IMR-90 (cell line): ENCODE data around the gene FOXC1. TPM values are rescaled to one million over a fixed set of nuclear protein-coding genes. Genes with fewer than 3 reads are reported as not detected.
A peak's percentile ranks its signal among the peaks of the same experiment; 100 is the strongest.

Experiments
- ATAC-seq: fragments of 200-7000 bp; cut with Tn5 transposase; 2 replicates; pipeline ENCODE4 v1.9.1; 2020; ENCODE audit warnings: low read depth, mild to moderate bottlenecking, moderate library complexity
- BruUV-seq: library from RNA; stranded (reverse); fragments of 400-500 nt; replicated peaks from 2 replicates; lab custom pipeline; 2021; lab: Mats Ljungman, UMichigan
- CTCF ChIA-PET: fragments of 300-600 bp; formaldehyde crosslinking; extraction: SDS; loops from one replicate; lab custom pipeline; 2021; ENCODE audit warnings: antibody characterized with exemption; lab: Yijun Ruan, JAX
- POLR2A ChIA-PET: fragments of 300-600 bp; sonication (Branson Sonifier 250); formaldehyde crosslinking; loops from one replicate; lab custom pipeline; 2022; ENCODE audit warnings: antibody characterized with exemption; ENCODE audit not compliant: unreplicated experiment; lab: Charles Lee
- DNase-seq: peaks from one replicate; pipeline ENCODE4 v3.0.0; 2013
- H2AFZ ChIP-seq: replicated peaks from 2 replicates; pipeline ENCODE3; 2013; ENCODE audit warnings: low read length, mild to moderate bottlenecking; ENCODE audit not compliant: poor library complexity
- H2AK5ac ChIP-seq: 2 replicates; pipeline ENCODE4 v1.6.1; 2013; ENCODE audit warnings: low read depth, low read length, inconsistent platforms
- H2AK9ac ChIP-seq: replicated peaks from 2 replicates; pipeline ENCODE3; 2013; ENCODE audit warnings: mild to moderate bottlenecking, low read depth, low read length, moderate library complexity; ENCODE audit not compliant: poor library complexity
- H2BK120ac ChIP-seq: 2 replicates; pipeline ENCODE4 v1.6.1; 2013; ENCODE audit warnings: low read depth, low read length, inconsistent platforms
- H2BK15ac ChIP-seq: 3 replicates; pipeline ENCODE4 v1.6.1; 2013; ENCODE audit warnings: low read depth, low read length, inconsistent platforms
- H2BK20ac ChIP-seq: 2 replicates; pipeline ENCODE4 v1.6.1; 2013; ENCODE audit warnings: low read depth, mild to moderate bottlenecking, inconsistent platforms, low read length, moderate library complexity
- H2BK5ac ChIP-seq: 2 replicates; pipeline ENCODE4 v1.6.1; 2013; ENCODE audit warnings: mild to moderate bottlenecking, low read depth, low read length, inconsistent platforms; ENCODE audit not compliant: poor library complexity, severe bottlenecking
- H3K14ac ChIP-seq: replicated peaks from 2 replicates; pipeline ENCODE4 v1.6.1; 2013; ENCODE audit warnings: low read depth, low read length, inconsistent platforms
- H3K18ac ChIP-seq: 2 replicates; pipeline ENCODE4 v1.6.1; 2013; ENCODE audit warnings: low read depth, low read length, control low read depth
- H3K23ac ChIP-seq: 2 replicates; pipeline ENCODE4 v1.6.1; 2013; ENCODE audit warnings: low read depth, low read length, inconsistent platforms
- H3K27ac ChIP-seq: 2 replicates; pipeline ENCODE4 v1.5.1; 2013; ENCODE audit warnings: mild to moderate bottlenecking, control low read depth, low read length; ENCODE audit not compliant: insufficient read depth
- H3K27me3 ChIP-seq: 2 replicates; pipeline ENCODE4 v1.6.1; 2013; ENCODE audit warnings: low read length; ENCODE audit not compliant: control insufficient read depth, insufficient read depth
- H3K36me3 ChIP-seq: 2 replicates; pipeline ENCODE4 v1.6.1; 2013; ENCODE audit warnings: low read length, mixed read lengths; ENCODE audit not compliant: control insufficient read depth, insufficient read depth
- H3K4ac ChIP-seq: 2 replicates; pipeline ENCODE4 v1.6.1; 2013; ENCODE audit warnings: low read depth, low read length, inconsistent platforms
- H3K4me1 ChIP-seq: 2 replicates; pipeline ENCODE4 v1.6.1; 2013; ENCODE audit warnings: low read length, mixed read lengths; ENCODE audit not compliant: control insufficient read depth, insufficient read depth
- H3K4me2 ChIP-seq: 2 replicates; pipeline ENCODE4 v1.6.1; 2013; ENCODE audit warnings: low read depth, mild to moderate bottlenecking, control low read depth, low read length, moderate library complexity
- H3K4me3 ChIP-seq: 2 replicates; pipeline ENCODE4 v1.5.1; 2013; ENCODE audit warnings: low read depth, mild to moderate bottlenecking, control low read depth, low read length, moderate library complexity; ENCODE audit not compliant: insufficient read depth
- H3K56ac ChIP-seq: 2 replicates; pipeline ENCODE4 v1.6.1; 2013; ENCODE audit warnings: low read length, inconsistent platforms; ENCODE audit not compliant: insufficient read depth; ENCODE audit errors: extremely low read depth
- H3K79me1 ChIP-seq, 2 experiments: 2 replicates each; pipeline ENCODE4 v1.6.1; 2013; ENCODE audit warnings: low read length in 2 of 2, inconsistent platforms in 1 of 2, low read depth in 1 of 2
- H3K9ac ChIP-seq: 2 replicates; pipeline ENCODE4 v1.6.1; 2013; ENCODE audit warnings: low read depth, low read length, control low read depth
- H3K9me1 ChIP-seq: 2 replicates; pipeline ENCODE4 v1.6.1; 2013; ENCODE audit warnings: low read length, inconsistent platforms; ENCODE audit not compliant: insufficient read depth
- H3K9me3 ChIP-seq: 2 replicates; pipeline ENCODE4 v1.6.1; 2013; ENCODE audit warnings: low read length; ENCODE audit not compliant: control insufficient read depth, insufficient read depth
- H4K20me1 ChIP-seq: 2 replicates; pipeline ENCODE4 v1.6.1; 2013; ENCODE audit warnings: low read length, inconsistent platforms; ENCODE audit not compliant: insufficient read depth
- H4K5ac ChIP-seq: 2 replicates; pipeline ENCODE4 v1.6.1; 2013; ENCODE audit warnings: mild to moderate bottlenecking, low read depth, low read length, control low read depth
- H4K8ac ChIP-seq, 2 experiments: 2 replicates each; pipeline ENCODE4 v1.6.1; 2013; ENCODE audit warnings: low read depth in 2 of 2, low read length in 2 of 2, control low read depth in 1 of 2, inconsistent platforms in 1 of 2
- H4K91ac ChIP-seq: 2 replicates; pipeline ENCODE4 v1.6.1; 2013; ENCODE audit warnings: low read depth, low read length, inconsistent platforms; ENCODE audit not compliant: insufficient read depth
- BHLHE40 ChIP-seq: fragments of 150-350 bp; IDR thresholded peaks from 2 replicates; pipeline ENCODE4 v1.6.1; 2016; ENCODE audit warnings: mild to moderate bottlenecking, low read depth, low read length
- CEBPB ChIP-seq: IDR thresholded peaks from 2 replicates; pipeline ENCODE4 v1.6.1; 2012; ENCODE audit warnings: low read depth, low read length, improper control_type of control experiment
- CTCF ChIP-seq: conservative IDR thresholded peaks from 2 replicates; pipeline ENCODE4 v1.5.1; 2012; ENCODE audit warnings: mild to moderate bottlenecking, low read depth, low read length, improper control_type of control experiment
- FOS ChIP-seq: fragments of 150-350 bp; IDR thresholded peaks from 2 replicates; pipeline ENCODE4 v1.6.1; 2016; ENCODE audit warnings: low read depth, low read length
- MAFK ChIP-seq: IDR thresholded peaks from 2 replicates; pipeline ENCODE4 v1.6.1; 2012; ENCODE audit warnings: low read depth, low read length, improper control_type of control experiment
- MAZ ChIP-seq: IDR thresholded peaks from 2 replicates; pipeline ENCODE4 v1.6.1; 2012; ENCODE audit warnings: low read depth, mild to moderate bottlenecking, low read length, improper control_type of control experiment, moderate library complexity, borderline replicate concordance
- MXI1 ChIP-seq: IDR thresholded peaks from 2 replicates; pipeline ENCODE4 v1.6.1; 2012; ENCODE audit warnings: low read depth, mild to moderate bottlenecking, low read length, moderate library complexity, borderline replicate concordance
- NFE2L2 ChIP-seq: fragments of 150-350 bp; IDR thresholded peaks from 2 replicates; pipeline ENCODE4 v1.6.1; 2016; ENCODE audit warnings: low read depth, mild to moderate bottlenecking, low read length
- POLR2A ChIP-seq: IDR thresholded peaks from 2 replicates; pipeline ENCODE4 v1.6.1; 2012; ENCODE audit warnings: mild to moderate bottlenecking, low read depth, low read length
- RAD21 ChIP-seq: IDR thresholded peaks from 2 replicates; pipeline ENCODE4 v1.6.1; 2012; ENCODE audit warnings: low read length, improper control_type of control experiment
- RCOR1 ChIP-seq: IDR thresholded peaks from 2 replicates; pipeline ENCODE4 v1.6.1; 2012; ENCODE audit warnings: mild to moderate bottlenecking, low read length, improper control_type of control experiment; ENCODE audit not compliant: insufficient replicate concordance
- RFX5 ChIP-seq: IDR thresholded peaks from 2 replicates; pipeline ENCODE4 v1.8.0; 2012; ENCODE audit warnings: low read depth, mild to moderate bottlenecking, low read length, moderate library complexity
- SMC3 ChIP-seq: fragments of 150-350 bp; IDR thresholded peaks from 2 replicates; pipeline ENCODE4 v1.6.1; 2016; ENCODE audit warnings: low read depth, mild to moderate bottlenecking, antibody characterized with exemption, low read length, moderate library complexity
- USF2 ChIP-seq: fragments of 150-350 bp; IDR thresholded peaks from 2 replicates; pipeline ENCODE4 v1.6.1; 2017; ENCODE audit warnings: mild to moderate bottlenecking, antibody characterized with exemption, low read length, low read depth
- WGBS, 2 experiments: methylation state at CpG; one replicate each; pipeline versions ENCODE4 v1.1.5 to v1.1.7; 2013; ENCODE audit warnings: missing lambda C conversion rate in 2 of 2; ENCODE audit not compliant: insufficient read length in 1 of 2; ENCODE audit errors: extremely low coverage in 2 of 2; 5-methylcytosine and 5-hydroxymethylcytosine counted together
- dilution Hi-C: fragments of 300-500 bp; cut with HindIII; formaldehyde crosslinking; loops from one replicate; pipeline ENCODE4 v1.14.3; 2018; ENCODE audit warnings: low sequenced_read_pairs; ENCODE audit not compliant: unreplicated experiment
- in situ Hi-C: fragments of 300-500 bp; cut with MboI; formaldehyde crosslinking; loops from 3 replicates; pipeline ENCODE4 v1.14.3; 2019; ENCODE audit warnings: low sequenced_read_pairs, inconsistent platforms, mixed read lengths
- intact Hi-C: fragments of 100-400 bp; cut with micrococcal nuclease; formaldehyde crosslinking; loops from 2 replicates; pipeline ENCODE4 v1.10.0; 2022
- polyA plus RNA-seq, 3 experiments: library from polyadenylated mRNA; depleted of rRNA; stranded (reverse); fragments of >200 nt; gene quantifications; 2 replicates each; pipeline ENCODE4 v1.2.3, GENCODE V29; 2012; ENCODE audit warnings: low replicate concordance in 1 of 3
- total RNA-seq: library from RNA; depleted of rRNA; stranded (reverse); fragments of >200 nt; gene quantifications from 2 replicates; pipeline ENCODE4 v1.2.3, GENCODE V29; 2012
- TF ChIP-seq, protein P1 (sequence below): fragments of 150-350 bp; IDR thresholded peaks from 2 replicates; pipeline ENCODE4 v1.6.1; 2016; ENCODE audit warnings: low read depth, mild to moderate bottlenecking, low read length, moderate library complexity, borderline replicate concordance

The FOXC1 gene
- total and polyA plus RNA-seq, 2 of the 4 experiments (the other 2 are of a cell fraction) = 1.3 to 4.0 TPM

DNA sequence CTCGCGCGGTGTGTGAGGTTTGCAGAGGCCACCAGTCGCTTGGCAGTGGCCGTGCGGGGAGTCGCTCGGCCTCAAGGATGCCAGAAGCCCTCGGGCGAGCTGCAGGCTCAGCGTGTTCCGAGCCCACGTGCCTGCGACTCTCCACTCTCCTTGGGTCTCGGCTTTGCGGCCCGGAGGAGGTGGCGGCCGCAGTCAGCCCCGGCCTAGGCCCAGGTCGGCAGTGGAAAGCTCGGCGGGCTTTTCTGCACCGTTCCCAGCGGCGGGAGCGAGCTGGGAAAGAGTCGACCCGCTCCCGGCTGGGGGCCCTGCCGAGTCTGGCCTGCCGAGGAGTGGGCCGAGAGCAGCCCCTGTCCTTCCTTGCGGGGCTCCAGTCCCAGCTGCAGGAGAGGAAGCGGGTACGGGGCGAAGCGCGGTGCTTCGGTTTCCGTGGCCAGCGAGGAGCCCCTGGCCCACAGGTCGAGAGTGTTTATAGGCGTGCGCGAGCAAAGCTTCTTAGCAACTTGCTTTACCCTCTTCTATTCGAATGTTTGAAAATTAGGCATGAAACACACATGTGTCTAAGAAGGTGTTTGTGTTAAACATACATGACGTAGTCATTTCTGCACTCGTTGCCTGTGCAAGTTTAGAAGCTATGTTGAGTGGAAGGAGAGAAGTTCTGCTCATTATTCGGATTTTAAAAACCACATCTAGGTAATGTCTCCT is 5.6 kb downstream of the FOXC1 start:
- Histone ChIP-seq H3K79me1 (peaks cover 10 to 24% of the 10 kb centered on the region in 2 experiments), H2AK5ac (no peak overlapping the region), H3K36me3 (peaks cover 15% of the 10 kb centered on the region), H3K27ac (no peak overlapping the region), H2AK9ac (no peak overlapping the region), H3K9me3 (no peaks in the 10 kb centered on the region), H2BK20ac (no peak overlapping the region), H3K18ac (no peak overlapping the region), H3K56ac (no peak overlapping the region), H3K4me1 (peaks cover 2% of the 10 kb centered on the region; the same call in 1 of the 2 replicates), H4K91ac (no peak overlapping the region), H4K20me1 (peaks cover 16% of the 10 kb centered on the region), H2BK120ac (no peak overlapping the region), H2BK5ac (no peak overlapping the region), H3K14ac (no peak overlapping the region), H3K9ac (no peak overlapping the region), H4K8ac (no peak overlapping the region), H2BK15ac (no peak overlapping the region), H3K23ac (no peak overlapping the region), H3K4me3 (peak overlapping the region; percentile 10; the same call in 1 of the 2 replicates), H3K27me3 (no peaks in the 10 kb centered on the region), H4K5ac (no peak overlapping the region; the same call in 1 of the 2 replicates), H3K4me2 (no peak overlapping the region), H3K4ac (no peak overlapping the region), H2AFZ (no peak overlapping the region), H3K9me1 (no peaks in the 10 kb centered on the region)
- DNase-seq = no peak
- ChIA-PET CTCF (no interaction called here), POLR2A (no interaction called here)
- intact Hi-C loops (loop anchor here (10.0 kb wide), 1 partner anchor 419 kb away; no protein-coding TSS in a partner anchor), in situ Hi-C loops (no loop called here), dilution Hi-C loops (no loop called here)
- no TSS peak for BruUV-seq
- no peak for ATAC-seq
- WGBS, 2 experiments = 80% methylated on average over 16 of the region's 50 CpGs; no CpG with 5 or more reads in 1 of the 2 experiments
- TF ChIP-seq CEBPB = no peak
- no peak for TF ChIP-seq POLR2A
- TF ChIP-seq RAD21 = no peak
- TF ChIP-seq MXI1 = no peak
- TF ChIP-seq CTCF = no peak
- TF ChIP-seq MAFK = no peak
- TF ChIP-seq RCOR1 = no peak
- TF ChIP-seq MAZ = no peak
- no peak for TF ChIP-seq BHLHE40
- TF ChIP-seq USF2 = no peak
- no peak for TF ChIP-seq SMC3
- no peak for TF ChIP-seq FOS
- TF ChIP-seq, protein P1, sequence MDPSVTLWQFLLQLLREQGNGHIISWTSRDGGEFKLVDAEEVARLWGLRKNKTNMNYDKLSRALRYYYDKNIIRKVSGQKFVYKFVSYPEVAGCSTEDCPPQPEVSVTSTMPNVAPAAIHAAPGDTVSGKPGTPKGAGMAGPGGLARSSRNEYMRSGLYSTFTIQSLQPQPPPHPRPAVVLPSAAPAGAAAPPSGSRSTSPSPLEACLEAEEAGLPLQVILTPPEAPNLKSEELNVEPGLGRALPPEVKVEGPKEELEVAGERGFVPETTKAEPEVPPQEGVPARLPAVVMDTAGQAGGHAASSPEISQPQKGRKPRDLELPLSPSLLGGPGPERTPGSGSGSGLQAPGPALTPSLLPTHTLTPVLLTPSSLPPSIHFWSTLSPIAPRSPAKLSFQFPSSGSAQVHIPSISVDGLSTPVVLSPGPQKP = no peak
- TF ChIP-seq NFE2L2 = no peak
- TF ChIP-seq RFX5 = no peak
